GM12891 (cell line): ENCODE data around the gene CEP43.

ENCODE experiments used
- POLR2AphosphoS5 ChIP-seq: IDR thresholded peaks from 2 replicates; pipeline ENCODE4 v1.6.1; 2011; ENCODE audit warnings: low read depth, low read length, control low read depth
- POU2F2 ChIP-seq: IDR thresholded peaks from 2 replicates; pipeline ENCODE4 v1.6.1; 2011; ENCODE audit warnings: low read depth, mild to moderate bottlenecking, control low read depth, low read length, moderate library complexity

DNA sequence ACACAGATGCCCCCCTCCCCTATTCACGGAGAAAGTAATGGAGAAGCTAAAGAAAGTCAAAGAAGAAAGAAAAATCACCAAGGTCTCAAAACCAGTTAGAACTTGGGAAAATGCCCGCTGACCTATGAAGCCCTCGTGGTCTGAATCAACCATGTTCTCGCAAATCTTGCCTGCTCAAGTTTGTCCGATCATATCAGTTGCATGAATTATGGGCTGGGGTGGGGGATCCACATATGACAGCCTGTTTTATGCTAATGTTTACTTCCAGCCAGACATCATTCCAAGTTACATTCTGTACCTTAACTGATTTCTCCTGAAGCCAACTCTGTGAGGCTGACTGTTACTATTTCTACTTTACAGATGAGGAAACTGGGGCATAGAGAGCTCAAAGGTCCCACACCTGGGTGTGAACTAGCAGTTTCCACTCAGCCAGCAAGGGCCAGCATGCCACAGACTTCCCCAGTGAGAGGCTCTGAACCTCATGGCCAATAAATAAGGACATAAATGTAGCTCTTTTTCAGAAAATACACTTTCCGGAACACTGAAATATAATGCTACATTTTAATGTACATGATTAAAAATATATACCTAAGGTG is 45.0 kb upstream of the CEP43 start:
- TF ChIP-seq POU2F2 (no peak), POLR2AphosphoS5 (no peak)
